T-helper 9 cell (primary cell): ENCODE results near the gene COPRS.
A peak's percentile ranks its signal among the peaks of the same experiment; 100 is the strongest.

Experiments used
- DNase-seq: peaks from one replicate; pipeline ENCODE4 v3.0.0-alpha.2; 2020
- total RNA-seq, 2 donors: gene quantifications; one replicate each; lab custom pipeline; 2026; lab: John Stamatoyannopoulos, UW

COPRS gene, protein sequence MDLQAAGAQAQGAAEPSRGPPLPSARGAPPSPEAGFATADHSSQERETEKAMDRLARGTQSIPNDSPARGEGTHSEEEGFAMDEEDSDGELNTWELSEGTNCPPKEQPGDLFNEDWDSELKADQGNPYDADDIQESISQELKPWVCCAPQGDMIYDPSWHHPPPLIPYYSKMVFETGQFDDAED
- total RNA-seq = 1.2 to 5.6 reads per million in 2 donors

DNA sequence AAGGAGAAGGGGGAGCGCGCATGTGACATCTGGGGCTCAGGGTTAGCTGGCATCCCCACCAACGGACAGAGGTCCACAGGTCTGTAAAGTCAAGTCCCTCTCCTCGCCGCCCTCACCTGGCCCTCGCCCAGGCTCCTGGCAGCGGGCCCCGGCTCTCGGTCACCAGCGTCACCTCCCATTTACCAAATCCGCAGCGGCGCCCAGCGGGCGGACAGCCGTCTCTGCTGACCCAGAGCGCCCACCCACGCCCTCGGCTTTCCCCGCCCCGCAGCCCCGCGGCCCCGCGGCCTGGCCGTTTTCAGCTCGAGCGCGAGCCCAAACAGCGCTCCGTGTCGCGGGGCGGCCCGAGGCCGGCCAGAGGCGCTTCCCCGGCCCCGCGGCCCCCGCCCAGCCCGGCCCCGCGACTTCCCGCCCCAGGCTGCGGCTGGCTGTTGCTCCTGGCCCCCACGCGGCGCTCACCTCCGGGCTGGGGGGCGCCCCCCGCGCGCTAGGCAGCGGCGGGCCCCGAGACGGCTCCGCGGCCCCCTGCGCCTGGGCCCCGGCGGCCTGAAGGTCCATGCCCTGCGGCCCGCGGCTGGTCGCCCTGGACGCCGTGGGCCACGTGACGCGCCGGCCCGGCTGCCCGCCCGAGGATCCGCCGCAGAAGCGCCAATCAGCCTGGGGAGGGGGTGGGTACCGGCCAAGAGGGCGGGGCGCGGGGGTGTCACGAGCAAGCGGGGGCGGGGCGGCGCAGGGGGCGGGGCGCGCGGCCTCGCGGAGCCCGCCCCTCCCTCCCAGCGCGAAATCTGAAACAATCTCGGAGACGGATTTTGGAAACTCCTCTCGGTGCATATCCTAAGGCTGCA lies at the start of gene COPRS:
Gene COPRS (minus strand): TSS at position 603 of the 845 bp plus-strand sequence. CDS start 45 bp downstream, at position 558.
- peak; percentile 83 for DNase-seq

DNA sequence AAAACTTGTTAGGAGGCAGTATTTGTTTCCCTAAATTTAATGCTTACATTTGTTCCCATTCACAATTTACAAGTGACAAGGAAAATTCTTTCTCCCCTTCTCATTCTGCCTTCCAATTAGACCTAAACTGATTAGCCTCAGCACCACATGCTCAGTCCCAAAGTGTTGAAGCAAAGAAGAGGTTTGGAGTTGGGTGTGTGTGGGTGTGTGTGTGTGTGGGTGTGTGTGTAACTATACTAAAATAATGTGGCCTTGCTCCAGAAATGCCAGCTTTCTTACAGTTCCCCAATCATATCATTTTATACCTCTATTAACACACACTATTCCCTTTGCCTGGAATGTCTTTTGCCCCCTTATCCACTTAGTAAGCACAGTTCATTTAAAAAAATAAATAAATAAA lies 49.3 kb upstream of the COPRS start:
- no peak for DNase-seq

DNA sequence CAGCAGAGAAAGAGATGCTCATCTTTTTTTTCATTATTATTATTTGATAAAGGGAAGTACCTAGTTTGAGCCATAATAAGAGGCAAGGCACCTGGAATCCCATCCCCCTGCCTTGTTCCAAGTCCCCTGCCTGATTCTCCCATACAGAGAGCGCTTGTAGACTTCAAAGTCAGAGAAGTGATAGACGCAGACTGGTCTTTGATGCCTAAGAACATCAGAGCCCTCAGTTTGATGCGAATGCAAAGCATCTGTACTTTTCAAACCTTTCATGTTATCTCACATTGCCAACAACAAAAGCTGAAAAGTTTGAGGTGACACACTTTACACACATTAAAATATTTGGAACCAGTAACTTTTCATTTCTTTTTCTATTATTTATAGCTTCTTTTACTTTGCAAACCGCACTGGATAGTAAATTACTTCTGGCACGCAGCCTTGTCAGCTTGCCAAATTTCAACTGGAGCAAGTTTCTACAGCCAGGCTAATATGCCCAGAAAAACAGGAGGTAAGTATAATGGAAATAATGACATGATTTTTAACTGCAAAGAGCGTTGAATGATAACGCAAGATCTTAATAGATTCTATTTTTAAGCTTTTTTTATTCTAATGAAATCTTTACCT lies 48.4 kb upstream of the COPRS start:
- no peak for DNase-seq

DNA sequence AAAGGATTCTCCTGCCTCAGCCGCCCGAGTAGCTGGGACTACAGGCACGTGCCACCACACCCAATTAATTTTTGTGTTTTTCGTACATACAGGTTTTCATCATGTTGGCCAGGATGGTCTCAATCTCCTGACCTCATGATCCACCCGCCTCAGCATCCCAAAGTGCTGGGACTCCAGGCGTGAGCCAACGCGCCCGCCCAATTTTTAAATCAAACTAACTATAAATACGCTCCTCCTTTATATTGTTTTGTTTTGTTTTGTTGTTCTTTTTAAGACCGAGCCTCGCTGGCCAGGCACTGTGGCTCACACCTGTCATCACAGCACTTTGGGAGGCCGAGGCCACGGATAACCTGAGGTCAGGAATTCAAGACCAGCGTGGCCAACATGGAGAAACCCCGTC lies 44.4 kb upstream of the COPRS start:
- DNase-seq = no peak

DNA sequence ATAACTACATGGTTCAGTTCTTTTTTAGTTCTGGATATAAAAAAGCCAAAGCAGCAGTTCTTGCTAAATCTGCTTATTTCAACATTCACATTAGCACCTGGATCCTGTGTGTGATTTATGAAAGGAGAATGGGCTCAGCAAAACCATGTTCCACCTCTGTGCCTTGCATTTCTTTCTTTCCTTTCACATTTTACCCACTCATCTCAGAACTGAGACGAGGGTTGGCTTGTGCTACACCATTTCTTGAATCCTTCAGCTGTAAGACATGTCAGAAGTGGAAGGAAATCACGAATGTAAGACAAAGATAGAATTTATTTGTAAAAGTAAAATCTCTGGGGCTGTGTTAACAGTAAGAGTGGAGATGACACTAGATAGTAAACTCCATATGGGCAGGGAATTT lies 43.6 kb upstream of the COPRS start:
- no peak for DNase-seq

DNA sequence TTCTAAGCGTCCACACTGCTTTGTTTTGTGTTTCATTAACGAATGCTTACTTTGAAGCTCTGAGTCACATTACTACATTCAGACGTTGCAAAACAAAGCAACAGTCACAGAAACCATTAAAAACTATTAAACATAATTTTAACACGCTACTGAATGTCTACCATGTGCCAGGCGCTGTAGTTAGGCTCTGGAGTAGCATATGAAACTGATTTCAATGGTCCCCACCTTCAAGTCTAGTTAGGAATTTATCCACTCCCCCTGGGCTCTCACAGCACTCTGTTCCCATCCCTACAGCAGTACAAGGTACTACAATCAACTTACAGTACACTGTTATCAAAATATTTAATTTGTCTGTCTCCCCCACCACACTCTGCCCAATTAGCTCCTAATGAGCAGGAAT lies 41.8 kb upstream of the COPRS start:
- DNase-seq = no peak

DNA sequence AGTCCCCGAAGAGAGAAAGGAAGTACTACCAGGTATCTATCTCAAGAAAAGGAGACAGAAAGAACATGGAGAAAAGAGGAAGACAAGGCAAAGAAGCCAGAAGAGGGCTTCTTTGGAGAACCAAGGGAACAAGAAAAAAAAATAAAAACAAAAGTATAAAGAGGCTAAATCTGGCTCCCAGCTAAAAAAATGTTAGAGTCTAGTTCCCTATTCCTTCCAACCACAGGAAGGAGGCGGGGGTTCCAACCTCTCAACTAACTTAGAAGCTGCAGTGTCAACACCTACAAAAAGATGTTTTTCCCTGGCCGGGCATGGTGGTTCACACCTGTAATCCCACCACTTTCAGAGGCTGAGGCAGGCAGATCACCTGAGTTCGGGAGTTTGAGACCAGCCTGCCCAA lies 29.1 kb upstream of the COPRS start:
- no peak for DNase-seq

DNA sequence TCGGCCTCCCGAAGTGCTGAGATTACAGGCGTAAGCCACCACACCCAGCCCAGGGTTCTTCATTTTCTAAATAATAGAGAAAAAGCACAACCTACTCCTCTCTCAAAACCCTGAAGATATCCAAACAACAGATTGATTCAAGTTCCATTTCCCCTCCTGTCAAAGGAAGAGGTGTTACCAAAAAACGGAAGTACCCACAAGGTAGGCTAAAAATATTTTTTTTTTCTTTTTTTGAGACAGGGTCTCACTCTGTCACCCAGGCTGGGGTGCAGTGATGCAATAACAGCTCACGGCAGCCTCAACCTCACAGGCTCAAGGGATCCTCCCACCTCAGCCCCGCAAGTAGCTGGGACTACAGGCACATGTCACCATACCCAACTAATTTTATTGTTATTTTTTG lies 23.5 kb upstream of the COPRS start:
- no peak for DNase-seq

DNA sequence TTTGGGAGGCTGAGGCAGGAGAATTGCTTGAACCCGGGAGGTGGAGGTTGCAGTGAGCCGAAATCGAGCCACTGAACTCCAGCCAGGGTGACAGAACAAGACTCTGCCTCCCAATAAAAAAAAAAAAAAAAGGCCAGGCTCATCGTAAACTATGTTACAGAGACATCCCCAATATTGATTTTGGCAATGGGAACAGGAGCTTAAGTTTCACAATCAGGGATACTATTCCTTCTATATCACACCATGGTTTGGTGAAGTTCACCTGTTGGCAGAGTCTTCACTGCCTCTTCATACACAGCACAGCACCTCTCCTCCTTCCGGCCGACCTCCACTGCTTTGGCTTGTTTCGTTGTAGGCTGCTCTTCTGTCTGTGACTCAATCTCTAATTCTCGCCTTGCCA lies 21.3 kb upstream of the COPRS start:
- no peak for DNase-seq

DNA sequence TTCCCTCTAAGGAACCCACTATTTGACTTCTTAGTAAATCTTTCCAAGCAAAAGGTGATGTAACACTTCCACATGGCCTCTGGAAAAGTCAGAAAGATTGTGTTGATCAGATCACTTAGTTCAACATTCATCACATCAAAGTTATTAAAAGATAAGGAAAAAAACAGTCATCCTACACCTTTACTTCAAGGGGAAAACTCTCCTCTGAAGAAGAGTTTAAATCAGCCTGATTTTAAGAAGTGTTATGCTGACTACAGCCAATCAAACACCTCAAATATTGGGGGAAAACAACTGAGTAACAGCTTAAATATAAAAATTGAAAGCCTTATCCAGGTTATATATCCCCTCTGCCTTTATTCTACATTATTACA lies 19.6 kb upstream of the COPRS start:
- no peak for DNase-seq

DNA sequence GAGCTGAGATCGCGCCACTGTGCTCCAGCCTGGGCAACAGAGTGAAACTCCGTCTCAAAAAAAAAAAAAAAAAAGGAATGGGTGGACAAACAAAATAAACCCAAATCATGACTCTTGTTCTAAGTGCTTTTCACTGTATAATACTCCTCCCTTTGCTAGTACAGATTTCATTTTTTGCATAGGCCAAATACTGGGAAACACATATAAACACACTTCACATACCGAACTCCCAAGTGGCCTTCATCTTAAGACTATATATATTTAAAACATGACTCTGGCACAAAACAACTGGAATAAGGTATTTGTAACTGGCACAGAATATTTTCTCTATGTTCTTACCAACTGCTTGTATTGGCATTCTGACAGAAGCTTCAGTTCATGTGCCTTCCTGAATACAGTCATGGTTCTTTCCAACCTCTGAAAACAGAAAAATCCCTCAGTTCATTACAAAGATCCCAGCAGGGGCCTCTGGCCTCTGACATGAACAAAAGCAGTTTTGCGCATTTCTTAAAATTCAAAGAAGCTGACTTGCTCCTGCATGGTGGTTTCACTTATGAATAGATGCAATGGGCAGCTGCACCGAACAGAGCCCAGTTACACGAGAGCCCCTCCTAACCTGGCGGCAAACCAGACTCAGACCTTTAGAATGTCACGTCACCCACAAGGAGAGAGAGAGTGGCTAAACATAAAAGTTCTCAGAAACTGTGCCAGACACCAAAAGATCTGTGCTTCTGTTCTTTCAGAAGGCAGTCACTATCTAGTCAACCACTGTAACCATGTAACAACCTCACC lies 19.1 kb upstream of the COPRS start:
- no peak for DNase-seq

DNA sequence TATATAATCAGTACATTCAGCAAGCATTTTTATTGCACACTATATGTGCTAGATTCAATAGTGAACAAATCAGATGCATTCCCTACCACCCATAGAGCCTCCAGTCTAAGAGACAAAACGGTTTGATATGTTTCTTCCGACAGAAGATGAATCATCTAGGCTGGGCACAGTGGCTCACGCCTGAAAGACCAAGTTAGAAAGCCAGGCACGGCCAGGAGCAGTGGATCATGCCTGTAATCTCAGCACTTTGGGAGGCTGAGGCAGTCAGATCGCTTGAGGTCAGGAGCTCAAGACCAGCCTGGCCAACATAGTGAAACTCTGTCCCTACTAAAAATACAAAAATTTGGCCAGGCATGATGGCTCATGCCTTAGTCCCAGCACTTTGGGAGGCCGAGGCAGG lies 18.3 kb upstream of the COPRS start:
- no peak for DNase-seq

DNA sequence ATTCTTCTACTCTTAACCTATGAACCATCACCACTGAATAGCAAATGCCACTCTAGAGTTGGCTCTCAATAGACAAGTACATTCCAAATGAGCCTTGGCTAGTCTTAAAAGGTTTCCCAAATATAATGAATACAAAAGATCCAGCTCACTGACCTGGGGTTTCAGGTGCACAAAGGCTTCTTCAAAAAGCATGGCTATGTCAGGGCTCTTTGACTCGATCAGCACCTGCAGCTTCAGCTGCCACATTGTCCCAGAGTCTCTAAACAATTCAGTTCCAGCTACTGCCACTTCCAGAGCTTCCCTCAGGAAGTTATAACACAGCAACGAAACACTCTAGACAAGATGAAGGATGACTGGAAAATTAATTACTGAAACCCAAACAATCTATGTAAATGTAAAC lies 16.0 kb upstream of the COPRS start:
- DNase-seq = no peak

DNA sequence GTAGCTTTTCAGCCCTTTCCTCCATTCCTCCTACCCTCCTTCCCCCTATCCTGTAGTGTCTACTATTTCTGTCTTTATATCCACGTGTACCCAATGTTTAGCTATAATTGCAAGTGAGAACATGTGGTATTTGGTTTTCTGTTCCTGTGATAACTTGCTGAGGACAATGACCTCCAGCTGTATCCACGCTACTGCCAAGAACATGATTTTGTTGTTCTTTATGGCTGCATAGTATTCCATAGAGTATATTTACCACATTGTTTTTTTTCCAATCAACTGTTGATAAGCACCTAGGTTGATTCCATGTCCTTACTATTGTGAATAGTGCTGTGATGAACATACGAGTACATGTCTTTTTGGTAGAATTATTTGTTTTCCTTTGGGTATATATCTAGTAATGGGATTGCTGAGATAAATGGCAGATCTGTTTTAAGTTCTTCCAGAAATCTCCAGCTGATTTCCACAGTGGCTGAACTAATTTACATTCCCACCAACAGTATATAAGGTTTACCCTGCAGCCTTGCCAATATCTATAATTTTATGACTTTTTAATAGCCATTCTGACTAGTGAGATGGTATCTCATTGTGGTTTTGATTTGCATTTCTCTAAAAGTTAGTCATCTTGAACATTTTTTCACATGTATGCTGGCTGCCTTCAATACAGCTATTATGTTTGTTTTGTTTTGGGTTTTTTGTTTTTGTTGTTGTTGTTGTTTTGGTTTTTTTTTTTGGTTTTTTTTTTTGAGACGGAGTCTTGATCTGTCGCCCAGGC lies 10.9 kb upstream of the COPRS start:
- DNase-seq = no peak

DNA sequence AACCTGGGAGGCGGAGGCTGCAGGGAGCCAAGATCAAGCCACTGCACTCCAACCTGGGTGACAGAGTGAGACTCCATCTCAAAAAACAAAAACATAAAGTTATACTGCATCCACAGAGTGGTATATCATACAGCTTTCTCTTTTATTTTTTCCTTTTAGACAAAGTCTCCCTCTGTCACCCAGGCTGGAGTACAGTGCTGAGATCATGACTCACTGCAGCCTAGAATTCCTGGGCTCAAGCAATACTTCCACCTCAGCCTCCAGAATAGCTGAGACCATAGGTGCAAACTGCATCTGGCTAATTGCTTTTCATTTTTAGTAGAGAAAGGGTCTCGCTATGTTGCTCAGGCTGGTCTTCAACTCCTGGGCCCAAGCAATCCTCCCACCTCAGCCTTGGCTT lies 10.0 kb upstream of the COPRS start:
- DNase-seq = no peak

DNA sequence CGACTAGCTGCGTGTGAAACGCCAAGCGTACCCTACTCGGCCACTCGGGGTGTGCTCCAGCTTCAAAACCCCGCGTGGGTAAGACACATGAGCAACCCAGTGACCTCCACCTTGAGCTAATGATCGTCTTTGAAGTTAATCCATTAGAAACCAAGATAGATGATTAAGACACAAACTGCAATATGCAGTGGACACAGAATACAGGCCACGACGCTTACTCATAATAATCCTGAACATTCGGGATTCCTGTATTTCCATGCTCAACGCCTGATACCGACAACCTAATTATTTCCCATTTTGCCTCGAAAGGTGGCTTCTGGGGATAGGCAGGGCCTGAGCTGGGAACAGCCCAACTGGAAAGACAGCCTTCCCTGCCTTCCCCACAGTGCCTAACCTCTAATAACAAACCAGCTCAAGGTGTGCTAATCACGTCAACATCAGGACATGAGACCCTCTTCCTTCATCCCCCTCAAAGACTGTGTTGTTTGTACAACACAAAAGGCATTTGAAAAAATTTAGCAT lies 504 bp upstream of the COPRS start:
- no peak for DNase-seq

DNA sequence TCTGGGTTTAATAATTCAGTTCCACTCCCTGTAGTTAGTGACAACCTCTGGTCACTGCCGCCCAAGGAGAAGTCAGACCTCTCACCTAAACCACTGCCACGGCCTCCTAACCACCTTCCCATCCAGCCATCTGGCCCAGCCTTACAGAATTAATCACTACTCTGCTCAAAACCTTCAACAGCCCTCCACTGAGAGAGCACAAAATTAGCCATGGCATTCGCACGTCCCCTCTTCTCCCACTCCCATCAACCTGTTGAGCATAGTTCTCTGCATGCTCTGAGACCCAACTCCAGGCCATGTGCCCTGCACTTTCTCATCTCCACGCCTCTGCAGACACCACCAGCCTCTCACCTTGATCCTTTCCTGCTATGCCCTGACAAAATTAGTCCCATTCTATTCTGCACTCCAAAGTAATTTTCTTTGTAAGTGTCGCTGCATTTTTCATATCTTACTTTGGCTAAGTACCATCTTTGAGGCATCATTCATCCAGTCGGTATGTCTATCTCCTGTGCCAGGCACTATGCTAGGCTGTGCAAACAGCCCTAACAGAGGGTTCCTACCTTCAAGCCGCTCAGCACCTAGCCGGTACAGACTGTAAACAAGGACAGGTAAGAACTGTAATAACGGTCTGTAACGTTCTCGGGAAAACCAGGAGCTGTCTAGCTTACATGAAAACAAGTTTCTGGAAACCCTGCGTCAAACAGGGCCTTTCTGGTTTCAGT lies 963 bp downstream of the COPRS start:
- DNase-seq = no peak

DNA sequence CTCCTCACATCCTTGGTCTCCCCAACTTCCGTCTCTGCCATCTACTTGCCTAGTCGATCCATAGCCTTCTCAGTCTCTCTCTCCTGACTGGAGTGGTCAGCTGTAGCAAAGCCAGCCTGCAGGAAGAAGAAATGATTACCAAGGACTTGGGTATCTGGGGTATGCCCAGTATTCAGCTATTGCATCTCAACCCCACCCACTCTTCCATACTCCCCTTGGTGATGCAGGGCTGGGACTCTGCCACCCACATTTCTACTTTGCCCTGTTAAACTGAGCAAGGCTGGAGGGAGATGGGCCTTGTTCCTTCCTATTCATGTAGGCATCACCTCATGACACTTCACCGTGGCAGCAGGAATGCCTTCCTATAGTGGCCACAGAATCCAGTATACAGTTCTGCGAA lies 2.3 kb downstream of the COPRS start:
- DNase-seq = no peak

DNA sequence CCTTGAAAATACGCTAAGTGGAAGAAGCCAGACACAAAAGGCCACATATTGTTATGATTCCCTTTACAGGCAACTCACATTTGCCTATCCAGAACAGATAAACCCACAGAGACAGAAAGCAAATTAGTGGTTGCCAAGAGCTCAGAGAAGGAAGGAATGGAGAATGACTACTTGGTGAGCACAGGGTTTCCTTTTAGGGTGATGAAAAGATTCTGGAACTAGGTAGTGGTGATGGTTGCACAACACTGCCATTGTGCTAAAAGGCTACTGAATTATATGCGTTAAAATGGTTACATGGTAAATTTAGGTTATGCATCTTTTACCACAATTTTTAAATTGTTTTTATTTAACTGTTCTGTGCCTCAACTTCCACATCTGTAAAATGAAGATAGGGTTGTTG lies 4.4 kb downstream of the COPRS start:
- DNase-seq = no peak

DNA sequence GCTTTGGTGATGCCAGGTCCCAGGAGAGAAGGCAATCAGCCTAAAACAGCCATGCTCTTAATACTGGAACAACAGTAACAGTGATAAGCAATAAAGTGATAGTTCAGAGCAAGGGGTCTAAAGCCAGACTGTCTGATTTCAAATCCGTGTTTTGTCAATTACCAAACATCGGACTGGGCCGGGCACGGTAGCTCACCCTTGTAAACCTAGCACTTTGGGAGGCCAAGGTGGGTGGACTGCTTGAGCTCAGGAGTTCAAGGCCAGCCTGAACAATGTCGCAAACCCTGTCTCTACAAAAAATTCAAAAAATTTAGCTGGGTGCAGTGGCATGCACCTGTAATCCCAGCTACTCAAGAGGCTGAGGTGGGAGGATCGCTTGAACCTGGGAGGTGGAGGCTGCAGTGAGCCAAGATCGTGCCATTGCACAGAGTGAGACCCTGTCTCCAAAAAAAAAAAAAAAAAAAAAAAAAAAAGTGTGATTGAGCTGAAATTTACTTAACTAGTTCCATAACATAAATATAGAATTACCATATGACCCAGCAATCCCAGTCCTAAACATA lies 5.1 kb downstream of the COPRS start:
- no peak for DNase-seq

DNA sequence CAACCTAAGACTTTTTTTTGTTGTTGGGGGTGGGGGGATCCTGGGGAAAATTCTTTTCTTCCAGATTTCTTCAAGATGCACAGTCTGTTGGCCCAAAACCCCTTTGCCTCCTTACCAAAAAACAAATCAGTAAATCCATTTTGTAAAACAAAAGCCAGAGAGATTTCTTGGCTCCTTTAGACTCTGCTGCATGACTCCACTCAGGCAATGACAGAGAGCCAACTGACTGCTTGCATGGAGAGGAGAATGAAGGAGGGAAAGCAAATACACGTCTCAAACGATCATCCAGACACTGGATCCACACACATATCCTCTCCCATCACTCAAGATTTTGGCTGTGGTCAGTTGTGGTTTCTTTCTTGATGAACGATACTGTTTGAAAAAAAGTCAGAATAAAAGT lies 13.8 kb downstream of the COPRS start:
- DNase-seq = no peak
